GM12872 (cell line): ENCODE measurements around the gene ITK.

ENCODE experiments used
- TF ChIP-seq, protein P1 (sequence below): IDR thresholded peaks from 3 replicates; pipeline ENCODE4 v1.5.1; 2011; ENCODE audit warnings: low read depth, mild to moderate bottlenecking, low read length, moderate library complexity; ENCODE audit not compliant: insufficient read depth

ITK gene

DNA sequence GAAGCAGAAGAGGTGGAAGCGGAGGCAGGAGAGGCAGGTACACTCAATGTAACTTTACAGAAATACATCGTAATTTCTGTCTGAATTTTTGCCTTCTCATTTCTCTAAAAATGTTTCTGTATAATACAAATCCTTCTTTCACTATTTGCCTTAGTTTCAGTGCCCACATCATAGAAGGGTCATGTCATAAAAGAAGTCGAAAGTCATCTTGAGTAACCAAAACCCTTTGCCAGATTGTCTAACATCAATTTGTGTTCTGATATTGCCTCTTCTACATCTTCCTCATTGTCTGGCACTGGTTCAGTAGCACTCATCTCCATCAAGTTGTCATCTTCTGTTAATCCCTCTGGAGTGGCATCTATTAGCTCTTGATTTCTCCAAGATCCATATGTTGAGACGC, 79.1 kb downstream of the ITK start:
- TF ChIP-seq, protein P1, sequence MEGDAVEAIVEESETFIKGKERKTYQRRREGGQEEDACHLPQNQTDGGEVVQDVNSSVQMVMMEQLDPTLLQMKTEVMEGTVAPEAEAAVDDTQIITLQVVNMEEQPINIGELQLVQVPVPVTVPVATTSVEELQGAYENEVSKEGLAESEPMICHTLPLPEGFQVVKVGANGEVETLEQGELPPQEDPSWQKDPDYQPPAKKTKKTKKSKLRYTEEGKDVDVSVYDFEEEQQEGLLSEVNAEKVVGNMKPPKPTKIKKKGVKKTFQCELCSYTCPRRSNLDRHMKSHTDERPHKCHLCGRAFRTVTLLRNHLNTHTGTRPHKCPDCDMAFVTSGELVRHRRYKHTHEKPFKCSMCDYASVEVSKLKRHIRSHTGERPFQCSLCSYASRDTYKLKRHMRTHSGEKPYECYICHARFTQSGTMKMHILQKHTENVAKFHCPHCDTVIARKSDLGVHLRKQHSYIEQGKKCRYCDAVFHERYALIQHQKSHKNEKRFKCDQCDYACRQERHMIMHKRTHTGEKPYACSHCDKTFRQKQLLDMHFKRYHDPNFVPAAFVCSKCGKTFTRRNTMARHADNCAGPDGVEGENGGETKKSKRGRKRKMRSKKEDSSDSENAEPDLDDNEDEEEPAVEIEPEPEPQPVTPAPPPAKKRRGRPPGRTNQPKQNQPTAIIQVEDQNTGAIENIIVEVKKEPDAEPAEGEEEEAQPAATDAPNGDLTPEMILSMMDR: no peak

GRCh38 chr5:157263496-157264090, 83.0 kb downstream of the ITK start:
- TF ChIP-seq, protein P1: no peak

DNA sequence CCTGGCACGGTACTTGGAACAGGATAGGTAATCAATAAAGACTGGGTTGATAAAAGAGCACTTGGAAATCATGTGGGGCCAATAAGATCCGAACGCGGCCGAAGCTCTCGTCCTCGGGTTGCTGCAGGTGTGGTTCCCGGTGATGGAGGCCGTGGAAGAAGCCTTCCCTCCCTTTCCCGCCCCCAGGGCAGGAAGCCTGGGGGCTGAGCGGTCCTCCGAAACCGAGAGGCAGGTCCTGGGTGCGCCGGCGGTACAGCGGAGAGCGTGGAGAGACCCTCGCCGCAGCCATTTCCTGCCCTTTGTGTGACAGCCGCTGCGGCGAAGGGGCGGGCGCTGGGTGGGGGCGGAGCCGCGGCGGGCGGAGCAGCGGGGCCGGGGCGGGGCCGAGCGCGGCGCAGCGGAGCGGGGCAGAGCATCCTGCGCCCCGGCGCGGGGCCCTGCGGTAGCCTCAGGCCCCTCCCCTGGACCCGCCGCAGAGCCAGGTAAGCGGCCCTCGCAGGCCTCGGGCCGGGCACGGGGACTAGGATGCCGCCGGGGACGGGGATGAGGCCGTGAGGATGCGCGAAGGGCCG, 85.2 kb downstream of the ITK start, which contains the start of gene CYFIP2:
CYFIP2 (plus strand) TSS at position 410 of the 572 bp plus-strand sequence. CDS start 19,239 bp downstream, outside the sequence.
- TF ChIP-seq, protein P1: no peak

GRCh38 chr5:157266286-157267007, 85.8 kb downstream of the ITK start:
- TF ChIP-seq, protein P1: peak; percentile 28; the same call in 1 of the 3 replicates

DNA sequence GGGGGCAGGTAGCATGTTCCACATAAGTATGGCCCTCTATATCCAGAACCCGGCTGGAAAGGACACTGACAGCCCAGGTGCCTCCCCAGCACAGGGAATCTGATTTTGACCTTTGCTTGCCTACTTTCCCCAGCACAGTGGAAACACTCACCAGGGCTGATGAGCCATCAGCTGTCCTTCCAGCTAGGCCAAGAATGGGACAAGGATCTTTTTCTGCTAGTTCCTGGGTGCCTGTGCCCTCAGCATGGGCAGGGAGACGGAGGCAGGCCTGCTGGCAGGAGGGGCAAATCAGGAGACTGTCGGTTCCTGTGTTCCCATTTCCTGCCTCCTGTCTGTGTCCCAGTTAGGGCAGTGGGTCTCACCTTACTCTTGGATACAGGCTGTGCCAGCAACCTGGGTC, 86.4 kb downstream of the ITK start:
- TF ChIP-seq, protein P1: no peak

- TF ChIP-seq, protein P1: no peak
Observed at GRCh38 chr5:157267761-157268480, 87.3 kb downstream of the ITK start.

DNA sequence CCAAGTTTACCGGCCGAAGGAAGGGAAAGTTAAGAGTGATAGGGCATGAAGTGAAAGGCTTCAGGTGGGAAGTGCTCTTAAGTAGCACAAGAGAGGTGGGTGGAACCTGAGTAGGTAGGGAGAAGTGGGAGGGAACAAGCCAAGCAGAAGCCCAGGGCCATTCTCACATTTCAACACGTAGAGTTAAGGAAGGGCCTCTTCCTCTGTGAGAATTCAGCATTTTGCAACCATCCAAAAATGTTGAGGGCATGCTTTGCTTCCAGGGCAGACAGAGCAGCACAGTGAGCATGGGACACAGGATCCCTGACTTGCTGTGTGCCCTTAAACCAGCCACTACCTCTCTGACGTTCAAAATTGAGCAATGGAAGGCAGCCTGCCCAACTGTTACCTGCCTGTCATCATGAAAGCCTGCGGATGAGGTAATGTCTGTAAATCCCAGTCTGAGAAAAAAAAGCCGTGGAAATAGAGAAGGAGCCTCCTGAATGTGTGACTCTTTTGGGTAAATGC, 88.6 kb downstream of the ITK start:
- TF ChIP-seq, protein P1: no peak
